HCEC 1CT (cell line): ENCODE data around the gene PRICKLE2.
A peak's percentile ranks its signal among the peaks of the same experiment; 100 is the strongest.

Experiments
- DNase-seq: peaks from one replicate; pipeline ENCODE4 v3.0.0-alpha.2; 2017

PRICKLE2 gene

DNA sequence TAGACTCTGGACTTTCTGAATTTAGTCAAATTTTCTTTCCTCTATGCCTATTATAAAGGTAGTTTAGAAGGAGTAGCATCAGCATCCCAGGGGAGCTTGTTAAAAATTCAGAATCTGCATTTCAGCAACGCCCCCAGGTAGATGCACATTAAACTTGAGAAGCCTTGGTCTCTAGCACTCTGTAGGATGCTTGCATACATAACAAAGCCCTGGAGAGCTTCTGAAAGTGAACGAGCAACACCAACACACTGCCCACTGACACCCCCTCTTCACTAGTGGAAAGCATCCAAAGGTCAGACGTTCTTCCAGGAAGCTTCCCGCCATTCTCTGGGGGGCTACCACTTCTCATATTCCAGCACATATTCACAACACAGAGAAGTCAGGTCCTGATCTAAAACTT is 6.5 kb downstream of the PRICKLE2 start:
- no peak for DNase-seq

DNA sequence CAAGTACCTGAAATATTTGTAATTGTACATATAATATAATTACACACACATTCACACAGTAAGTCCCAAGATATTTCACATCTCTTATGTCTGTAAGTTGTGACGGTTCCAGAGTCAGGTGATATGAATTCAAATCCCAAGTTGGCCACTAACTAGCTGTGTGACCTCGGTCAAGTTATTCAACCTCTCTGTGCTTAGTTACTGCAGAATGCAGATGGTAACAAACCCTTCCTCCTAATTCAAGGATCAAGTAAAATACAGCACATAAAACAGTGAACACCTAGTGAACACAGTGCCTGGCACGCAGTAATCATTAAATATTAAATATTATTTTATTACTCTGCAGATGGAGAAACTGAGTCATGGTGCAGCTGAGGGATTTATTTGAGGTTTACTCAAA is 6.9 kb downstream of the PRICKLE2 start:
- no peak for DNase-seq

DNA sequence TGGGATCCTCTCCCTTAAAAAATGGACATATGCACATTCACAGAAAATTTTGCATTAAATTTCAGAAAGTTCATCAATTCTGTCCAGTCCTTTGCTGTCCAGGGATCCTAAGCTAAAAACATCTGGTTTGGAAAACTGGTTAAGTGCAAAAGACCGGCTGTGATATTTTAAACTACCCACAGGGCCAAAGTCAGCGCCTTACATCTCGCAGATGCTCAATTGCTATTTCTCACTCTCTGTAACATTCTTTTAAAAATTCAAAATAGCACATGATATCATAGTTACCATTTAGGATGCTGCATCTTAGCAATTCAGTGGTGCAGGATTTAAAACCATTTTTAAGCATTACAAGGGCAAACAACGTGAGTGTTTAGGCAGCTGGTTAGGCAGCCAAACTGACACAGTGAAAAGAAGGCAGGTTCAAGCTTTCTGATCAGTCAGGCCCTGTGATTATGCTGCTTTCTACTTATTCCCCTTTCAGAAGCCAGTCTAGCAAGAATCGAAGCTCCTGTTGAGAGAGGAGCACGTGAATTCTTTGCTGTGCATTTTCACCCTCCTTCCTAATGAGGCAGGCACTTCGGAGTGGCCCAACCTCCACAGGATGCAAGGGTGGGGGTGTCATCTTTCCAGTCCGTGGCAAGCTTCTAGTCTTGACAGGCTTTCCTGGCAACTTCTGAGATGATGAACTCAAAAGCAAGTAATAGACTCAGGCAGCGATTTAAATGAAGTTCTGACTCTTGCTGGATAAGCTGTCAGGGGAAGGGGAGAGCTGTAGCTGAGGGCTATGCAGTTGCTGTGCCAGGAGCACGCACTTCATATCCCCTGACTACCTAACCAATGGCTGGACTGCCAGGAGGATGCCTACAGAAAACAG is 8.8 kb downstream of the PRICKLE2 start:
- DNase-seq: peak; percentile 35

DNA sequence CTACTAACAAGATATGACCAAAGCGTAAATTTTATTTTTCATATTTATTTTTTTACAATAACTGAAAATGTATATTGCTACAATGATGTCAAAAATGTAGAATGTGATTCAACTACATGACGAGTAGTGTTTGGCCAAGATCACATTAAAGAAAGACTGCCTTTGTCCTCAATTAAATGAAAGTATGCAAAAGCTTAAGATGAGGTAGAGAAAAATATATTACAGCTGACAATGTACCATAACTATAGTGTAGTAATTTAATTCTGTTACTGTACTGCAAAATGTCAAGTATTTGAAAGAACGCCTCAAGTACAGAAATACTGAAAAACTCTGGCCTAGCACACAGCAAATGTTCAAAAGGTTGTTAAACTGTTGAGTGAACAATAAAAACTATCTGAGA is 9.7 kb downstream of the PRICKLE2 start:
- no peak for DNase-seq

DNA sequence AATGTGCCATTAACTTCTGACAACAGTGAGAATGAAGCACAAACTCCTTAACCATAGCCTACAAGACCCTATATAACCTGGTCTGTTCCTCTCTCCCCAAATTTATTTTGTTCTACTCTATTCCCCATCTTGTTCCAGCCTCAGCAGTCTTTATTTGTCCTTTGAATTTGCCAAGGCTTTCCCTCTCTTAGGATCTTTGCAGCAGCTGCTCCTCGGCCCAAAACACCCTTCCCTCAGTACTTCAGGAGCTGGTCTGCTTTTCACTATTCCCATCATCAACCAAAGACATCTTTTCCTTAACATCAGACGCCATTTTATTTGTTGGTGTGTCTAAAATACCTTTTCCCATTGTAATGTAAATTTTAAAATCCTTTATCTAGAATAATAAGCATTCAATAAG is 10.2 kb downstream of the PRICKLE2 start:
- no peak for DNase-seq

DNA sequence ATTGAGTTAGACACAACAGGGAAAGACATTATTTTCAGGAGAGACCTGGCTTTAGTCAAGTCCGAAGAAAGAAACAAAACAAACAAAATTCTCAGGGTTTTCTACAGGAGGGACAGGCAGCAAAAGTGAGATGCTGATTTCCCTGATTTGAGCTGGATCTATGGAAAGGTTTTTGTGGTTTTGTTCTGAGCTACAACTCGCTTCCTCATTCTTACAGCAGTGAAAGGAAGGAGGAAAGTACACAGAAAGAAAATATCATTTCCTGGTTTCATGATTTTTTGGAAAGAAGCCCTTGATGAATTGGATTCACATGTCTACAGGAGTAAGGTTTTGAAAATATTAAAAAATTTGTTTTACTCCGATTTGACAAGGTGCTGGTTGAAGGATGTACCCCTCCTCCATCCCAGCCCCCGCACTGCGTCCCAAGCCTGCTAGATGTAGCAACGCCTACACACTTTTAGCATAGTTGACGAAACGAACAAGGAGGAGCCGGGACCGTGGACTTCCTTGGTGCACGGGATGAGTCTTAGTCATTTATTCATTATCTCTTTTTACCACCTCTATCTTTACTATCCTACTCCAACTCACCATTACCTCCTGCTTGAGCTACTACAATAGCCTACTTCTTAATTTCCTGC is 10.8 kb downstream of the PRICKLE2 start:
- DNase-seq: peak; percentile 38

DNA sequence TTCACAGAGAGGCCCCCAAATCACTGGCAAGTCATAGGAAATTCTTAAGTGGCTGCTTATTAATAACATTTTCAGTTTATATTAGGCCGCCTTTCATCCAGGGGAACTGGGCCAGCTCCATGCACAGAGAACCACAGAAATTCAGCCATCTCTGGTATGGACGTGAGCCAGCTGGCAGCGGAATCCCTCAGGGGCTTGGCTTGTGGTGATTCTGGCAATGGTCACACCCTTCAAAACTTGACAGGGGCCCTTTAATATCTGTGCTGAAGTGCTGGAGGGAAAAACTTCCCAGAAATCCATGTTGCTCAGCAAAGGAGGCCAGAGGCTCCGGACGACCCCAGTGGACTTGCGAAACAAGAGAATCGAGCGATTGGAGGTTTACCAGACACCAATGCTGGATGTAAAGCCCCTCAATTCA is 11.3 kb downstream of the PRICKLE2 start:
- peak; percentile 63 for DNase-seq

DNA sequence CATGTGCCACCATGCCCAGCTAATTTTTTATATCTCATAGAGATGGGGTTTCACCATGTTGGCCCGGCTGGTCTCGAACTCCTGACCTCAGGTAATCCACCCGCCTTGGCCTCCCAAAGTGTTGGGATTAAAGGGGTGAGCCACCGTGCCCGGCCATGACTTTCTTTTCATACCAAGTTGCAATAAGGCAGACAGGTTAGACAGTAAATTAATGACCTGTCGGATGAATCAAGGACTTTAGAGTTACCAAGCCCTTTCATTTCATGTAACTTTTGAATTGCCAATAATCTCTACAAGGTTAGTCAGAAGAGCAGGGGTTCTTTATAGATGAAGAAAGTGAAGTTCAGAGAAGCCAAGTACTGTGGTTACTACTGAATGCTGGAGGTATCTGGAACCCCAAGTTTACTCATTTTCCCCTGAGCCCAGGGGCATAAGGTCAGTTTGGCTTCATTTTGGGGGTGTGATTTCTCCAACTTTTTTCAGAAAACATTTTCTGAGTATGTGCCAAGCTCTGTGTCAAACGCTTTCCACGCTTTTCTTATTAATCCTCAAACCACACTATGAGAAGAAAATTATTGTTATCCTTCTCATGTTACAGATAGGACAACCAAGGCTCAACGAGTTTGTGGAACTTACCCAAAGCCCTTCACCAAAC is 11.9 kb downstream of the PRICKLE2 start:
- peak; percentile 43 for DNase-seq

DNA sequence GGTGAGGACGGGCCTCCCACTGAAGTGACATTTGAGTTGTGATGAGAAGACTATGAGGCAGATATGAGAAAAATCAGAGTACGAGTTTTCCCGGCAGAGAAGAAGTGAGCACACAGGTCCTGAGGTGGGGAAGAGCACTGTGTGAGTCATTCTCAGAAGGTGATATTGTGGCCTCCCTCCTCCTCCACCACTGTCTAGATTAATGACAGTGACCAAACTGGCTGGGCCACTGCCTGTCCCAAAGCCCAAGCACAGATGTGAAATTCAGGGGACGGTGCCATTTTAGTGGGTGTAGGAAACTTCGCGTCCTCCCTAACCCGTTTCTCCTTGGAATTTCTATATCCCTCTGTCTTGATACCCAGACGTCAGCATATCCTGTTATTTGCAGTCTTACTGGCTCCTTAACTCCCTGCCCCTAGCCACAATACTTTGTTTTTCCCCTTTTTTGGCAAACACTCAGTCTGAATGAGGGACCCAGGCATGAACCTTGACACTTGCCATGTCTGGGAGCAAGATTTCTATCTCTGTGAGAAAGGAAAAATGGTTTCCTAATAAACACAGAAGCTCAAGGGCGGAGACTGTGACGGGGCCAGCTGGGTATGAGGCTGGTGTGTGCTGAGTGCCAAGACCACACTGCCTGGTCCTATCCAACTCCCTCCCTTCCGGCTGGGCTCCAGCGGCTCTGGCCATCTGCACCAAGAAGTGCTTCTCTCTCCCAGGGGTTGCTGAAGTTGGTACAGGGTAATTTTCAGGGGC is 15.2 kb downstream of the PRICKLE2 start:
- DNase-seq: no peak

DNA sequence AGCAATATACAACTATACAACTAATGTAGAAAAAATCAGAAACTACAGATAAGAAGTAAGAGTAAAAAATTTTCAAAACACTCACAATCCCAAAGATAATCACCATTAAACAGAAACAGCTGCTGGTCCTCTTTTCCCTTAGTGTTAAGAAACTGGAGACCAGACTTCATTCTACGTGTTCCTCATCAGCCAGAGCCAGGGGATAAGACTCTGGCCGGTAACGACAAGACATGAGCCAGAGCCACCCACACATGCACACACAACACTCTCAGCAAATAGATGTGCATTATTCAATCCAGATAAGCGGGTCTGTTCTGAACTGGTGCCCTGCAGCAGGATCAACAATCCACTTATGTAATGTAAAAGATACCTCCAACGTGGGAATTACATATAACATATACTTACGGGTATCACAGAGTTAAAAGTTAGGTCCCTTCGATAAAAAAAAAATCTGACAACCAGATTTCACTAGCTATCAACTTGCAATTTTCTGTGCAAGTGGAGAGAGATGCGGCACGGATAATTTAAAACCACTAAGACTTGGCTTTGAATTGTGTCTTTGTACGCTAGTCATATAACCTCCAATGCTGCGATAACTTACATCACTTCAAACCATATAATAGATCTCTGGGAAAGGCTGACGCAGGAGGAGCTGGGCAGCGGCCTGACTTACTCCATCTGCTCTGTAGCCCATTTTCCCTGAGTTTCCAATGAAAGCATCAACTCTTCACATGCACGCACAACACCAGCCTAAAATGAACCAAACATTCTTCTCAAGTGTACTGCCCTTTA is 17.8 kb downstream of the PRICKLE2 start:
- no peak for DNase-seq

DNA sequence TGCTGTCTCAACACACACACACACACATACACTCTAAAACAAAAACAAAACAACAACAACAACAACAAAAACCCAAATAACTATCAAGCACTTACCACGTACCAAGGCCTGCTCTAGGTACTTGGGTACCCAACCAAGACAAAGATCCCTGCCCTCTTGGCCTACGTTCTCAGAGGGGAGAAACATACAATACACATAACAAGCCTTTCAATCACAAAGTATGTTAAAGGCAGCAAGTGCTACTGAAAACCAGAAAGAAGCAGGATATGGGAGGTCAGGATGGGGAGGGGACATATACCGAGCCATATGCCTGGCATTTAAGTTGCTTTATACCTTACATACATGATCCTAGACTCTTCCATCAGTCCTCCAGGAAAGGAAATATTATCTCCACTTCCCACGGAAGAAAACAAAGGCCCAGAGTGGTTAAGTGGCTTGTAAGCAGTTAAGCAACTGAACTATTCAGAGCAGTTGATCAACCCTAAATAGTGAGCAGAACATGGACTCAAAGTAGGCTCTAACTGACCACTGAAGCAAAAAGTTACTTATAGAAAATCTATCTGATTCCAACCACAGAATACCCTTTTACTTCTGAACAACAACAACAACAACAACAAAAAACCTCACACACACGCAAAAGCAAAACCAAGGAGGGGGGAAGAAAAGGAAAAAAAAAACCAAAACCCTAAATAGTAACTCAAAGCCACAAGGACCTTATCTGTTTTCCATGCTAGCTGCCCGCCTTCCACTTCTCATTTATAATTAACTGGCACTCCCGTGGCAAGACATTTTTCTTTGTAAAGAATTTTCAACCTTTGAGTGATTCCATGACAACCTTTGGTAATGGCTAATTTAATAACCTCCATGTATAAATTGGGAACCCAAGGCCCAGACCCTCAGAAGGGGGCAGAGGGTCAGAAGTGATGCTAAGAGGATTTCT is 21.0 kb downstream of the PRICKLE2 start:
- DNase-seq: no peak

DNA sequence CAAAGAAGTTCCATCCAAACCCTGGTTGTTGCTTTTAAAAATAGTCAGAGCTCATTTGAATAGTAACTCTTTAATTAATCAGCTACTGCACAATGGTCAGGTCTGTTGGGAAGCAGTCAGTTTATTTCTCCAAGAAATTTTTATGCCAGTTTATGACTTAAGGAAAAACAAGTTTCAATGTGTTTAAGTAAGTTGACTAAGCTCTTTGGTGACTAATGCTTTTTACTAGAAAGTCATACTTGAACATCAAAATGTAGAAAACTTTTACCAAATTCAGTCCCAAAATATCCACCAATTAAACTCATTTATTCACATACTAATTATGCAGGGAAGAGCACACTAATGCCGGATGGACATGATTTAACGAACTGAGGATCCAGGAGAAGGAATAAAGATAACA is 22.1 kb downstream of the PRICKLE2 start:
- DNase-seq: peak; percentile 66

DNA sequence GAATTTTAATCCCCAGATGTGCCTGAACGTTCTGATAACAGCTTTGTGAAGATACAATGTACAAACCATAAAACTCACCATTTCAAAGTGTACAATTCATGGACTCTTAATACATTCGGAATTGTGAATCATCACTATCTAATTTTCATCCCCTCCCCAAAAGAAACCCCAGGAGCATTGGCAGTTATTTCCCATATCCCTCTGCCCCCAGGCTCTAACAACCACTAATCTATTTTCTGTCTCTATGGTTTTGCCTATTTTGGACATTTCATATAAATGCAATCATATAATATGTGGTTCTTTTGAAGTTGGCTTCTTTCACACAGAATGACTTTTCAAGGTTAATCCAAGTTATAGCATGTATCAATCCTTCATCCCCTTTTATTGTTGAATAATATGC is 25.3 kb downstream of the PRICKLE2 start:
- no peak for DNase-seq

DNA sequence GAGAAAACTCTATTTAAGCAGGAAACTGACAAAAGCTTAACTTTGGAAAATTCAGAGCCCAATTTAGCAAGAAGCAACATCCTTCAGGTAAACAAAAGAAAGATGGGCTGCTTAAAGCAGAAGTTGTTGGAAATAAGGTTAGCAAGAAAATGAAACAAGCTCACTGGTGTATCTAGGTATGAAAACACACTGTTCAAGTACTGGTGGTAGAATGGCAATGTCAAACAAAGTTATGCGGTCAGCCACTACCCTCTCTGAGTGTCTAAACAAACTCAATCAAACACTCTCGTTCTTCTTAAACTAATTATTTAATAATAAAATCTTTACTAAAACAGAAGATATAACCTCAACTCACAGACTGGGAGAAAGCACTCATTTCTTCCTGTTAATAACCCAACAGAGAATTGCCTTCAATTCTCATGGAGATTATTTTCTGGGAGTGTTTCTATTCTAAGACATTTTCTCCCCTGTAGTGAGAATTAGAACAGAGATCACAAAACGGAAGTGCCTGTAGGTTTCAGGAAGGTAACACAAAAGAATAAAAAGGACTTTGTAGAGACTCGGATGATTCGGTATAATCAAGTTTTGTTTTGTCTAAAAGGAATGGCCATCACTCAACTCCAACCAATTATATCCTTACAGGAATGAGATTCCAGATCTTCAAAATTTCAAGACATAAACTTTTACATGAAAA is 28.9 kb downstream of the PRICKLE2 start:
- no peak for DNase-seq

DNA sequence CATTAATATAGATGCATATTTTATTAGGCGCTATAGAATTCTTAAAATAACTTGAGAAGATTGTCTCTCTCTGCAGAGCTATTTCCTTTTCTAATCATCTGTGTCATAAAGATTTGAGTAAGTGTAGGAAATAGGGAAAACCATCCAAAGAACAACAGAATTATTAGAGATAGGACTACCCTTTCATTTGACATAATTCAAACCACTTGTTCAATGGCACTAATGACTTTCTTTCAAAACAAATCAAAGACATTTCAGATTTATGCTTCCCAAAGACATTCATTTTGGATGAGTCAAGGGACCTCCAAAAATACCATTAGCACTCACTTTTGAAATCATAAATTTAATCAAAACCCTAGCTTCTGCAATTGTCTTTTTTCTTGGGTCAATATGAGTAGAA is 29.5 kb downstream of the PRICKLE2 start:
- DNase-seq: no peak

DNA sequence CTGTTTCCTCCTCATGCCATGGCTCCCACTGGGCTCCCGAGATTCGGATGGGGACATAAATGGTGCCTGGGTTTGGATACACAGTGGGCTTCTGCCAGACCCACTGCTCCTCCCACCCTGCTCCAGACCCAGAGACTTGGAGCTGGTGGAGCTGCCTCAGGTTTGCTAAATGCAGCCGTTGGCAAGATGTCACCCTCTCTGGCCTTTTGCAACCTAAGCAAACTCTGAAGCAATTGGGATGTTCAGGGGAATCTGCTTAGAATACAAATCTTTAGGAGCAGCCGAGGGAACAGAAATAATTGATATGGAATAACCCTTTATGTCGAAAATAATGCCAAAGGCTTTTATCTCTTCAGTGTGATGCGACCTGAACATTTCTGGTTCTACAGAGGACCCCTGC is 33.4 kb downstream of the PRICKLE2 start:
- no peak for DNase-seq

DNA sequence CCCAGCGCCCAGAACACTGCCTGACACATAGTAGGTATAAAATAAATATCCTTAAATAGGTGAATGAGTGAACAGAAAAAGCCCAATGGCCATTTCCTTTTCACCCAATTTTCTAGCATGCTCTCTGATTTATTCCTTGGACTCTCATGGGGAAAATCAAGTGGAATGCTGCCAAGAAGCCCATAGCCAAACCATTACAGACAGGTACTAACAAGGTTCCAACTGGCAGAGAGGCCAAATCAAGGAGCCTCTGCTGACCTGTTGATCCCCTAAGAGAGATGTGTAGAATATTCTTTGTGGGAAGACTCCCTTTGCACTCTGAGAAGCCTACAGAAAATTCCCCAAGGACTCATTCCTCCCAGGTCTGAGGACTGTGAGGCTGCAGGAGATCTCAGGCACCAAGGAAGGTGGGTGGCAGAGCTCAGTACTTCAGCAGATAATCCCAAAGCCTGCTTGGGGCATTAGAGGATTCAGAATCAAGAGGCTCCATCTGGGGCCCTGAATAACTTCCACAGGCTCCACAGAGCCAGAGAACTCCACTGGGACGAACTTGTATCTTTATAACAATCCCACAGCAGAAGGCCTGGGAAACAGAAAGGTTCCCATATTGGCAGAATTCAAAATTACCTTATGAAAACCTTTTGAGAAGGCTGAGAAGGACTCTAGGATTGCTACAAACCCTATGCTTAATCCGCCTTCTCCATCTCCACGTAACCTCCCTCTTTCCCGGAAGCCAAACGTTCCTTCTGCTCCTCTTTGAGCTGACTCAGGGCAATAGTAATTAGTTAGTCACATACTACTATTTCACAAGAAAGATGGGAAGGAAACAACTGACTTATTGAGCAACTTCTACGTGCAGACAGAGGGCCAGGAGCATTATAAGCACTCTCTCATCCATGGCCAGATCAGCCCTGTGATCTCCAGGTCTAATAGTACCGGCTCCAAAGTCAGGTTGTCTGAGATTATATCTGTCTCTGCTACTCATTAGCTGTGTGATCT is 34.5 kb downstream of the PRICKLE2 start:
- peak; percentile 97 for DNase-seq

DNA sequence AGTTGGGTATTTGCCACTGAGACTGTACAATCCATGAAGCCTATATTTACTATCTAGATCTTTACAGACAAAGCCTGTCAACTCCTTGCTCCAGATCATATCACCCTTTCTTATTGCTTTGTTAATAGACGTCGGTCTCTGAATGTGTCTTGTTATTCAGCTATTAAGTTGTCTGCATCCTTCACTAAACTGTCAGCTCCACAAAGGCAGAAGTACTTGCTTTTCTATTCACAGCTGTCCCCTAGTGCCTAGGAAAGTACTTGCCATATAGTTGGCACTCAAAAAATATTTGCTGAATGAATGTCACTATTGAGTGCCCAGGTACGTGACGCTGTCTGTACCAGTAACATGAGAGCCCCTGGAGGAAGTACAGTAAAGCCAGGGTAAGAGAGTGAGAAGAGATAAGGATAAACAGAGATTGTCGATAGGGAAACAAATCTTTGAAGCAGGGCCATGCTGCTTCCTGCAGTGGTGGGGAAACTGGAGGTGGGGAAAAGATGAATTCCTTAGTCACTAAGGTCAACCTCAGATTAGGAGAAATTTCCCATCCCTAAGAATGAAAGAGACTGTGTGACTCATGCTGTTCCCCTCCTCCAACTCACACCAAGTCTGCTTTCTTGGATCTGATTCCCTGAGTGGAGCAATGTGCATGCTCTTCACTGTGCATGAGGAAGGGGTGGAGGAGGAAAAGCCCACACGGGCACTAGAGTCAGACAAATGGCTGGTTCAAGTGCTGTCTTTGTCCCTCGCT is 36.3 kb downstream of the PRICKLE2 start:
- peak; percentile 94 for DNase-seq
